ENCODE data around the gene ZNF17.
"Not testable (repeated sequence)": the region's sequence is repeated elsewhere in the genome, so short reads cannot be mapped to it uniquely, and the experiment has no call there.

The ZNF17 gene

DNA sequence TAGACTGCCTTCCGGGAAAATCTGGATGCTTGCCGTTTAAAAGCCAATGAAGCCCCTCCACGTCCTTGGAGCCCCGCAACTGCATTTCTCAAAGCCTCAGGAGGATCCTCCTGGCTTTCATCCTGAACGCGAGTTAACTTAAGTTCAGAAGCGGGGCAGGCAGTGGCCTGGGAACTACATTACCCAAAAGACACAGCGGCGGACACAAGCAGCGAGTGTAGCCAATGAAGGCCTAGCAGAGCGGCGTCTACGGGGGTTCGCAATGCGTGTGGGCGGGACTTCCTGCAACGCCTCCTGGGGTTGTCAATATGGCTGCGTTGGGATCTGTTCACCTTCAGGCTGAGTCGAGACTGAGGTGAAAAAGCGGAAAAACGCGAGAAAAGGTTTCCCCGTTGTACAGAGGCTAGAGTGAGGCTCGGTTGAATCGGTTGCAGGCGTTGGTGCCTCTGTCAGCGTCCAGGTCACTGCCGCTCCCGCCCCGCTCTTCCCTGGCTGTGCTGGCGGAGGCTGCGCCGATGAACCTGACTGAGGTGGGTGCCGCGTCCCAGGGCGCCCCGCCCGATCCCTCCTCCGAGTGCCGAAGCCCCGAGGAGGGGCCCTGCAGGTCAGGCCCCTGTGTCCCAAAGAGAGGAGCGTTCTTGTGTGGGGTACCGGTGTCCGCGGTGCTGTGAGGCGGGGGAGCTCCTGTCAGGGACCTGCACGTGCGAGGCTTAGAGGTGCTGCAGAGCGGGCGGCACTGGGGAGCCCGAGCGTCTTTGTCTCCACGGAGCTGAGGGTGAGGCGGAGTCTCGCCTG is at the start of gene ZNF17:
TSS of gene ZNF17 (plus strand) at position 285 of the 795 bp plus-strand sequence. CDS start 2,455 bp downstream, outside the sequence.
- peak; percentile 88 for DNase-seq (ENCODE audit: low read depth)

DNA sequence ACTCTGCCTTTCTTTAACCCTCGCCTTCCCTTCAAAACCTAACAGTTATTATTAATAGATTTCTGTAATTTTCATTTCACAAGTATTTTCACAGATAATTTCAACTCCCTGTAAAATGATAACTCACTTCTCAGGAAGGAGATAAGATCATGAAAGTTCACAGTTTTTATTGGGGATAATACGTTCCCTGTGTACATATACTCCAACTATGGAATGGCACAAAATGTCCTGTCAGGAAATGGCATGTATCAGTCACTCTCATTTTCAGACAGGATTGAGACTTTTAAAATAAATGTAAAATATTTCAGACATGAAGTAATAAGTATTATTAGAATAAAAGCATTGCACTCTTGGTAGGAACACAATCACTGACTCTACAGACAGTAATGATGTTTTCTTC is 48.5 kb upstream of the ZNF17 start:
- DNase-seq (ENCODE audit: low read depth) = no peak

DNA sequence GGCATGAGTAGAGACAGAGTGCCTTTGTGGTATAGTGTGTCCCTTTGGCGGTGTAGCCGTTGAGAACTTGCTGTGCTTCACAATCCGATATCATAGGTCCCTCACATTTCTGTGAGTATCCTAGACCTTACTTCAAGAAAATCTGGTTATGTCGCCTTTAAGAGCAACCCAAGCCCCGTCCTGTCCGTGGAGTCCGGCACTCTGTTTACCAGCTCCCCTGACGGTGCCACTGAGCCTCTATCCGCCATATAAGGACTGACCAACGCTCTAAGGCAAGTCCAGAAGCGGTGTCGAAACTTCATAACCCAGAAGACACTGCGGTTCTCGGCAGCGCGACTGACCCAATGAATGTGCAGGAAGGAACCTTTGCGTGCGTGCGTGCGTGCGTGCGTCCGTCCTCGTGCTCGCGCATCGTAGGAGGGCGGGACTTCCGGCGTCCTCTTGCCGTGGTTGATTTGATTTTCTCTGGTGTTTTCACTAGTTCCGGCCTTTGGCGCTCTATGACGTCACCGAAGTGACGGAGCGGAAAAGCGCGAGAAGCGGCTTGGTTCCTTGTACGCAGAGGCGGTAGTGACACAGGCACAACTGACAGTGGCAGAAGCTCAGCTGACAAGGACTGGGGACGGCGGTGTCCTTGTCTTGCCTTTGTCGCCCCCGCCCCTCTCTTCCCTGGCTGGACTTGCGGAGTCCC is 47.8 kb upstream of the ZNF17 start, which contains the start of the genes TRAPPC2B and ZNF547:
TSS of gene TRAPPC2B (plus strand) at position 555 of the 691 bp plus-strand sequence. CDS start 1,283 bp downstream, outside the sequence.
TSS of gene ZNF547 (plus strand) at position 555 of the 691 bp plus-strand sequence. CDS start 5,005 bp downstream, outside the sequence.
- DNase-seq (ENCODE audit: low read depth) = peak; percentile 97

DNA sequence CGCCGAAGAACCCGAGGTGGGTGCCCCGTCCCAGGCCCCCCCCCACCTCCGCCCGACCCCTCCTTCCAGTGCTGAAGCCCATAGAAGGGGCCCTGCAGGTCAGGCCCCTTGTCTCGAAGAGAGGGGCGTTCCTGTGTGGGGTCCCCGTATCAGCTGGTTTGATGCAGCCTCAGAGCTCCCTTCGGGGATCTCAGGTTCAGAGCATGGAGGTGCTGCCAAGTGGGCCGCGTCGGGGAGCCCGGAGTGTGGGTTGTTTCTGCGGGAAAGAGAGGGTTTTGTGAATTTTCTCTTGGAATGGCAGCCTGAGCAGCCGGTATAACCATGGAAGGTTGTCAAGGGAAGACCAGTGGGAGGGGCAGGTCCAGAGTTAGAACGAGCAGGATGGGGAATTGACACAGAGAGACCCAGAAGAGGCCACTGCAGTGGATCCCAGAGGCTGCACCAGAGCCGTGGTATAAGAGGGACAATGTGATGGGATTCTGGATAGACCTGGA is 47.2 kb upstream of the ZNF17 start:
- no peak for DNase-seq (ENCODE audit: low read depth)

DNA sequence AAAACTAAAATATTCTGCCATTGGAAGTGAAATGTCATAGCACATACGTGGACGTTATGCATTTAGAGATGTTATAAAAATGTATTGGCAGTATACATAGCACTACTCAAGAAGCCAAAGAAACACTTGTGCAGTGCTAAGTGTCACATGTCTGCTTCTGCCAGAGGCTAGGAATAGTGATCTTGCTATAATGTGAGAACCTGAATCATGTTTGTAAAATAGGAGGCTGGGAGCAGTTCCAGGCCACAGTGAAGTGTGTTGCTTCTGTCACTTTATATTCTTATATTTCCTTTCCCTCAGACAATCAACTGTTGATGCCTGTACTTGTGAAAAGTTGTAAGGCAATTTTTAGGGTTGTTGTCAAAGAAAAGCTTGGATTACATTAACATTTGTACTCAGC is 44.2 kb upstream of the ZNF17 start:
- no peak for DNase-seq (ENCODE audit: low read depth)

DNA sequence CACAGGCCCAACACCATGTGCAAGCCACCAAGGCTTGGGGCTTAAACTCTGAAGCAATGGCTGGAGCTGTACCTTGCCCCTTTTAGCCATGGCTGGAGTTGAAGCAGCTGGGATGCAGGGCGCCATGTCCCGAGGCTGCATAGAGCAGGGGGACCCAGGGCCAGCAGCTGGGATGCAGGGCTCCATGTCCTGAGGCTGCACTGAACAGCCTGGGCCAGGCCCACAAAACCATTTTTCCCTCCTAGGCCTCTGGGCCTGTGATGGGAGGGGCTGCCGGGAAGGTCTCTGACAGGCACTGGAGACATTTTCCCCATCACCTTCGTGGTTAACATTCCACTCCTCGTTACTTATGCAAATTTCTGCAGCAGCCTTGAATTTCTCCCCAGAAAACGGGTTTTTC is 36.8 kb upstream of the ZNF17 start:
- DNase-seq (ENCODE audit: low read depth) = no peak

DNA sequence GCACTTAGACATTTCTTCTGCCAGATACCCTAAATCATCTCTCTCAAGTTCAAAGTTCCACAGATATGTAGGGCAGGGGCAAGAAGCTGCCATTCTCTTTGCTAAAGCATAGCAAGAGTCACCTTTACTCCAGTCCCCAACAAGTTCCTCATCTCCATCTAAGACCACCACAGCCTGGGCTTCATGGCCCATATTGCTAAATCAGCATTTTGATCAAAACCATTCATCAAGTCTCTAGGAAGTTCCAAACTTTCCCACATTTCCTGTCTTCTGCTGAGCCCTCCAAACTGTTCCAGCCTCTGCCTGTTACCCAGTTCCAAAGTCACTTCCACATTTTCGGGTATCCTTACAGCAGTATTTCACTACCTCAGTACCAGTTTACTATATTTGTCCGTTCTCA is 36.3 kb upstream of the ZNF17 start:
- DNase-seq (ENCODE audit: low read depth) = not testable (repeated sequence)

DNA sequence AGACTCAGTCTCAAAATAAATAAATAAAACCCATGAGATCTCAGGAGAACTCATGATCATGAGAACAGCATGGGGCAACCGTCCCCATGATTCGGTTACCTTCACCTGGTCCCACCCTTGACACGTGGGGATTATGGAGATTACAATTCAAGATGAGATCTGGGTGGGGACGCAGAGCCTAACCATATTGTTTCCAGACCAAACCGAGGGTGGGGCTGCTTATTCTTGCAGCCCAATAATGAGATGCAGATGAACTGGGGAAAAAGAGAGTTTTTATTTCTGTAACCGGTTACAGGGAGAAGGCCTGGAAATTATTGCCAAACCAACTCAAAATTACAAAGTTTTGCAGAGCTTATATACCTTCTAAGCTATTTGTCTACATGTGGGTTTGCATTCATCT is 34.8 kb upstream of the ZNF17 start:
- DNase-seq (ENCODE audit: low read depth) = no peak

DNA sequence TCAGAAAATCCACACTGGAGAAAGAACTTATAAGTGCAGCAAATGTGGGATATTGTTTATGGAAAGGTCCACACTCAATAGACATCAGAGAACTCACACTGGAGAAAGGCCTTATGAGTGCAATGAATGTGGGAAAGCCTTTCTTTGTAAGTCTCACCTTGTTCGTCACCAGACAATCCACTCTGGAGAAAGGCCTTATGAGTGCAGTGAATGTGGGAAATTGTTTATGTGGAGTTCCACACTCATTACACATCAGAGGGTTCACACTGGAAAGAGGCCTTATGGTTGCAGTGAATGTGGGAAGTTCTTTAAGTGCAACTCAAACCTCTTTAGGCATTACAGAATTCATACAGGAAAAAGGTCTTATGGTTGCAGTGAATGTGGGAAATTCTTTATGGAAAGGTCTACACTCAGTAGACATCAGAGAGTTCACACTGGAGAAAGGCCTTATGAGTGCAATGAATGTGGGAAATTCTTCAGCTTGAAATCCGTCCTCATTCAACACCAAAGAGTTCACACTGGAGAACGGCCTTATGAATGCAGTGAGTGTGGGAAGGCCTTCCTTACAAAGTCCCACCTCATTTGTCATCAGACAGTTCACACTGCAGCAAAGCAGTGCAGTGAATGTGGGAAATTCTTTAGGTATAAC is 33.3 kb upstream of the ZNF17 start:
- no peak for DNase-seq (ENCODE audit: low read depth)

DNA sequence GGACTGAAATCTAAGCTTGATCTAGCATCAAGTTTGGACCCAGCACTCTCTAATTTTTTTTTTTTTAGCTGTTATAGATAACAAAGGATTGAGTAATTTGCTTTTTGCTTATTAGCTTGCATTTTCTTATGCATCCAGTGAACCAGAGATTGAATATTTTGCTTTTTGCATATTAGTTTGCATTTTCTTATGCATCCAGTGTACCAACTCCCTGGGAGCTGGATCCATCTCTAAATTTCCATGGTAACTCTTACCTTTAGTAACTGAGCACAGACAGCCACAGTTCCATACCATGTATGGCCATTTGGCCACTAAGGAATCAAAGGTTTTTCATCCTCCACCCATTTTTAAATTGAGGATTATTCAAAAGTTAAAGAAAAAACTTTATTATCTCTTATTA is 30.0 kb upstream of the ZNF17 start:
- no peak for DNase-seq (ENCODE audit: low read depth)

DNA sequence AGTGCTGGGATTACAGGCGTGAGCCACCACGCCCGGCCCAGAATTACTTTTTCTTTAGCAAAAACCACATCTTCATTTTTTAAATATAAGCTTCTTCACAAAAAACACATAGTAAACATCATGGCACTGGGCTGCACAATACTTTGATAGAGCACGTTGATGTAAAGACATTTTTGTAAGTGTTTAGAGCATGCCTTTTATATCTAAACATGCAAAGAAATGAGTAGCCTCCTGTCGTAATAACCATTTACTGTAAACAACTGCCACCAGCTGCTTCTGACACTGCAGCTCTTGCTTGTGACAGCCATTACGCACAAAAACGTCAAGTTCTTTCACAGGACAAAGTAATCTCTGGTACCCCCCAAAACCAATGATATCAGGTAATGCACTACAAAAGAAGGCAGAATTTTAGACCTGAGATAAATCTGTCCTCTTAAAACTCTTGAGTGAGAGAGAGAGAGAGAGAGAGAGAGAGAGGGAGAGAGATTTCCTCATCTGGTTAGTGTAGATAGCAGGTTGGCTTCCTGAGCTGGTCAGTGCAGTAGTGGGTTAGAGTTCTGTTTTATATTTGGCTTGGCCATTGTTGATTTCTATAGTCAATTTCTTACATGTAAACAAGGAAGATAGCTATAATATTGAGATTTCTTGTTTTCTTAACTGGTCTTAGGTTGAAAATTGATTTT is 28.0 kb upstream of the ZNF17 start:
- DNase-seq (ENCODE audit: low read depth) = no peak

DNA sequence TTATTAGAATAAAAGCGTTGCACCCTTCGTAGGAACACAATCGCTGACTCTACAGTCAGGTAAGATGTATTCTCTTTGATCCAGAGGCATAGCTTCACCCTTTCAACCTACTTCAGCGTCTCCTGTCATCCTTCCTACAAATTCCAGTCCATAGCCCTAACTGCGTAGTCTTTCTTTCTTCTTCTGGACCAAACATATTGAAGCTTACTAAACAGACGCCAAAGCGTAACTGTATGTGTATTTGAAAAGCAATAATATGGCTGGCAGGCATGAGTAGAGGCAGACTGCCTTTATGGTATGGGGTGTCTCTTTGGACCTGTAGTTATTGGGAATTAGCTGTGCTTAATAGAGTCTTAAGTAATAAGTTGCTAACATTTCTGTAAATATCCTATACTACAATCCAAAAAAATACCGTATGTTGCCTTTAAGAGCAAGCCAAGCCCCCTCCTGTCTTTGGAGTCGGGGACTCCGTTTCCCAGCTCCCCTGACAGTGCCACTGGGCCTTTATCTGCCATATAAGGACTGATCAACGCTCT is 21.7 kb upstream of the ZNF17 start:
- no peak for DNase-seq (ENCODE audit: low read depth)

DNA sequence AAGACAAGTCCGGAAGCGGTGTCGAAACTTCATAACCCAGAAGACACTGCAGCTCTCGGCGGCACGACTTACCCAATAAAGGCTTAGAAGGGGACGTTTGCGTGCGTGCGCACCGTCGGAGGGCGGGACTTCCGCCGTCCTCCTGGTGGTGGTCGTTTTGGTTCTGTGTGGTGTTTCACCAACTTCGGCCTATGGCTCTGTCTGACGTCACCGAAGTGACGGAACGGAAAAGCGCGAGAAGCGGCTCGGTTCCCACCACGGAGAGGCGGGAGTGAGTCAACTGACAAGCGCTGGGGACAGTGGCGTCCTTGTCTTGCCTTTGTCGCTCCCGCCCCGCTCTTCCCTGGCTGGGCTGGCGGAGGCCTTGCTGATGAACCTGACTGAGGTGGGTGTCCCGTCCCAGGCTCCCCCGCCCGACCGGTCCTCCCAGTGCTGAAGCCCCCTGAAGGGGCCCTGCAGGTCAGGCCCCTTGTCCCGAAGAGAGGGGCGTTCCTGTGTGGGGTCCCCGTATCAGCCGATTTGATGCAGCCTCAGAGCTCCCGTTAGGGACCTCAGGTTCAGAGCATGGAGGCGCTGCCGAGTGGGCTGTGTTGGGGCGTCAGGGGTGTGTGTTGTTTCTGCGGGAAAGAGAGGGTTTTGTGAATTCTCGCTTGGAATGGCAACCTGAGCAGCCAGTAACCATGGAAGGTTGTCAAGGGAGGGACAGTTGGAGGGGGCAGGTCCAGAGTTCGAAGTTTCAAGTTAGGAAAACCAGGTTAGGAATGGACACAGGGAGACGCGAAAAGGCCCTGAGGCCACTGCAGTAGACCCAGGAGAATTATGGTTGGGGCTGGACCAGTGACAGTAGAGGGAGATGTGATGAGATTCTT is 21.0 kb upstream of the ZNF17 start, which contains the start of gene ZNF548:
TSS of gene ZNF548 (plus strand) at position 125 of the 869 bp plus-strand sequence. CDS start at position 371, 246 bp downstream.
- peak; percentile 96 for DNase-seq (ENCODE audit: low read depth)

DNA sequence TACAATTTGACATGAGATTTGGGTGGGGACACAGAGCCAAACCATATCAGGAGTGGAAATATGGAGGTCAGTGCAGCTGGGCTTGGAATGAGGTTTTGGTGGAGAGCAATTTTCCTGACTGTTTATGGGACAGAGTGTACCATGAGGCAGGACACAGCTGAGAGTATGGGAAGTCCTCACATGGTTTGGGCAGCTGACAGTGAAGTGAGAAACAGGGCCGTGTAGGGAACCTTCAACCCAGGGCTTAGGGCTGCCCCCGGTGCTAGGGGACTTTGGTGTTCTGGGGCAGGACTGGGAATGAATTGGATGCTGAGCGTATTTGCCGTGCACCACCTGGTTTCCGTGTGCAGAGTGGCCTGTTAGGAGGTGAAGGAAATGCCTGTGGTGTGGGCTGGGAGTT is 15.3 kb upstream of the ZNF17 start:
- DNase-seq (ENCODE audit: low read depth) = no peak

DNA sequence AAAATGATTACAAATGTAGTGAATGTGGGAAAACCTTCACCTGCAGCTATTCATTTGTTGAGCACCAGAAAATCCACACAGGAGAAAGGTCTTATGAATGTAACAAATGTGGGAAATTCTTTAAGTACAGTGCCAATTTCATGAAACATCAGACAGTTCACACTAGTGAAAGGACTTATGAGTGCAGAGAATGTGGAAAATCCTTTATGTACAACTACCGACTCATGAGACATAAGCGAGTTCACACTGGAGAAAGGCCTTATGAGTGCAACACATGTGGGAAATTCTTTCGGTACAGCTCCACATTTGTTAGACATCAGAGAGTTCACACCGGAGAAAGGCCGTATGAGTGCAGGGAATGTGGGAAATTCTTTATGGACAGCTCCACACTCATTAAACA is 12.1 kb upstream of the ZNF17 start:
- no peak for DNase-seq (ENCODE audit: low read depth)

DNA sequence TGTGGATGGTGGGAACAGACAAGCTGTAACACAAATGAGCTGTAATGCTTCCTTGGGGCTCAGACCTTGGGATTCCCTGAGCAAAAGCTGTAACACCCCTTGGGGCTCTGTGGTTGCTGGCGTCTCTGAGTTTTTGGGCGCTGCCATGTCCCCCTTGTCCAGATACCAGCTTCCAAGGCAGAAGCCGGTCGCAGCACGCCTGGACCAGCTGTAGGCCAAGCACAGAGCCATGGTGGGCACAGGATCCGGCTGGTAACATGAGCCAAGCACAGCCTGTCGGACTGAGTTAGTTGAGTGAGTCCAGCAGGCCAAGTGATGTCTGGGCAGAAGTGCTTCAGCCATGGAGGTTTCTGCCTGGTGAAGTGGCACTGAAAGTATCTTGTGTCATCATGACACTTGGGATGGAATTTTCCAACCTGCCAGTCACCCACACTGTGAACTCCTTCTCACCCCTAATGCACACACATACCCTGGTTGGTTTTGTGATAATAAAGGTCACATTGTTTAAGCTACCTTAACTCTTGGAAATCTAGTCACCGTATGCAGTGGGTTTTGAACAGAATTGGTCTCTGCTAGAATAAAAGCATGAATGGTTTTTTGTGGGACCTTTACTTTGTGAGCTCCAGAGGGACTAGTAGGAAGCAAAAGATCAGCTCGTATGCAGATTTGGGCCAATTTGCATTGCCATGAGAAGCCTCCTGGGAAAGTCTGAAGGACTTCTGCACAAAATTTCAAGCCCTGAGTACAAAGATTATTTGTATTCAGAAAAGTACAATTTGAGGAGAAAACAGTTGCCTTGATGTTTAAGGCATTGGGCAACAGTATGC is 7.0 kb upstream of the ZNF17 start:
- DNase-seq (ENCODE audit: low read depth) = no peak

DNA sequence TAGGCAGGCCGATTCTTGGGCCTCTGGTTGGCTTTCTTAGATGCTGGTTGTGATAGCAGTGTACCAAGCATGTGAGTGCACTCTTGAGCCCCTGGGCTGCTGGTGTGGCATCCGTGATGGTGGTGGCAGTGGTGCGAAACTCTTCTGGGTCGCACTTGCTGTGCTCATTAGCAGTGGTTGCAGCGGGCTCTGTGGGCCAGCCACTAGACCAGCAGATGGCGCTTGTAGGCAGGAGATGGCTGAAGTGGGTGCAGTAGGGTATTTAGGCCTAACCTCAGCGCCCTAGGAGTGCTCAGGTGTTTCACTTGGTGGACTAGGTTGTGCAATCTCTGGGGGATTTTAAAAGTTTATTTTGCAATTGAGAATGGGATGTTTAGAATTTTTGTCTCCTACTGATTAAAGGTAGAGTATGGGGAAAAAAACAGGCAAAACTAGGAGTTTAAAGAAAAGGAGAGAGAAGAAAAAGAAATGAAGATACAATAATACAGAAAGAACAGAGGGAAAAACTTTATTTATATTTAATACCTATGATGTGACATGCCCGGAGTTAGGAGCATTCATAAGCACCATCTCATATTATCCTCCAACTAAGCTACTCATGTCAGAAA is 4.3 kb upstream of the ZNF17 start:
- DNase-seq (ENCODE audit: low read depth) = peak; percentile 46

DNA sequence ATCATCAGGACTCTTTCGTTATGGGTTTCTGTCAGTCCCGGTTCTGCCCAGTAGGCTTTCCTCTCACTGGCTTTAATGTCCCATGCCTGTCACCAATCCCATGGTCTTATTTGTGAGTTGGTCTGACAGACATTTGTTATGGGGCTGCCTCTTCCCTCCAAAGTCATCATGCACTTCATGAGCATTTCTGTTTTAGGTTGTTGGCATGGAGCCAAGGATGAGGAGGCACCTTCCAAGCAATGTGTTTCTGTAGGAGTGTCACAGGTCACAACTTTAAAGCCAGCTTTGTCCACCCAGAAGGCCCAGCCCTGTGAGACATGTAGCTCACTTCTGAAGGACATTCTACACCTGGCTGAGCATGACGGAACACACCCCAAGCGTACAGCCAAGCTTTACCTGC is 8.5 kb downstream of the ZNF17 start:
- no peak for DNase-seq (ENCODE audit: low read depth)

DNA sequence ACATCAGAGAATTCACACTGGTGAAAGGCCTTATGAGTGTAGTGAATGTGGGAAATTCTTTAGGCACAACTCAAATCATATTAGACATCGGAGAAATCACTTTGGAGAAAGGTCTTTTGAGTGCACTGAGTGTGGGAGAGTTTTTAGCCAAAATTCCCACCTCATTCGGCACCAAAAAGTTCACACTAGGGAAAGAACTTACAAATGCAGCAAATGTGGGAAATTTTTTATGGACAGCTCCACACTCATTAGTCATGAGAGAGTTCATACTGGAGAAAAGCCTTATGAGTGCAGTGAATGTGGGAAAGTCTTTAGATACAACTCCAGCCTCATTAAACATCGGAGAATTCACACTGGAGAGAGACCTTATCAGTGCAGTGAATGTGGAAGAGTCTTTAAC is 10.1 kb downstream of the ZNF17 start:
- DNase-seq (ENCODE audit: low read depth) = no peak
